Activated gamma-delta T cell (primary cell): Measurements from ENCODE around the gene USPL1.
A peak's percentile ranks its signal among the peaks of the same experiment; 100 is the strongest.
"Not testable (repeated sequence)": the region's sequence is repeated elsewhere in the genome, so short reads cannot be mapped to it uniquely, and the experiment has no call there.

ENCODE experiments used
- DNase-seq: peaks from one replicate; lab custom pipeline; 2025; lab: John Stamatoyannopoulos, UW
- total RNA-seq, 2 donors: gene quantifications; one replicate each; lab custom pipeline; 2026; lab: John Stamatoyannopoulos, UW

USPL1 gene
- total RNA-seq, result 65.9 to 67.2 reads per million in 2 donors

GRCh38 chr13:30617315-30618185 lies at the start of gene USPL1:
Gene USPL1 (plus strand): TSS chr13:30617920. CDS start chr13:30621141, 3,221 bp downstream.
- DNase-seq, result peak; percentile 97

- no peak for DNase-seq
Observed at GRCh38 chr13:30569901-30570576, 47.7 kb upstream of the USPL1 start.

GRCh38 chr13:30570691-30571090 lies 47.0 kb upstream of the USPL1 start:
- no peak for DNase-seq

GRCh38 chr13:30572859-30573275 lies 44.9 kb upstream of the USPL1 start:
- no peak for DNase-seq

- DNase-seq, result no peak
Observed at GRCh38 chr13:30576528-30576927, 41.2 kb upstream of the USPL1 start.

- no peak for DNase-seq
Observed at GRCh38 chr13:30577401-30577852, 40.3 kb upstream of the USPL1 start.

GRCh38 chr13:30580852-30581502 lies 36.7 kb upstream of the USPL1 start:
- no peak for DNase-seq

GRCh38 chr13:30581582-30581981 lies 36.1 kb upstream of the USPL1 start:
- no peak for DNase-seq

GRCh38 chr13:30584051-30584731 lies 33.5 kb upstream of the USPL1 start:
- no peak for DNase-seq

- DNase-seq, result no peak
Observed at GRCh38 chr13:30585748-30586262, 31.9 kb upstream of the USPL1 start.

GRCh38 chr13:30587231-30587630 lies 30.5 kb upstream of the USPL1 start:
- no peak for DNase-seq

- no peak for DNase-seq
Observed at GRCh38 chr13:30587739-30588138, 30.0 kb upstream of the USPL1 start.

- DNase-seq, result no peak
Observed at GRCh38 chr13:30593001-30593400, 24.7 kb upstream of the USPL1 start.

- no peak for DNase-seq
Observed at GRCh38 chr13:30600496-30600895, 17.2 kb upstream of the USPL1 start.

GRCh38 chr13:30601836-30602235 lies 15.9 kb upstream of the USPL1 start:
- no peak for DNase-seq

GRCh38 chr13:30605052-30605451 lies 12.7 kb upstream of the USPL1 start:
- DNase-seq, result no peak

- DNase-seq, result not testable (repeated sequence)
Observed at GRCh38 chr13:30607186-30607585, 10.5 kb upstream of the USPL1 start.

- no peak for DNase-seq
Observed at GRCh38 chr13:30607908-30608307, 9.8 kb upstream of the USPL1 start.

- no peak for DNase-seq
Observed at GRCh38 chr13:30608364-30608763, 9.4 kb upstream of the USPL1 start.

- no peak for DNase-seq
Observed at GRCh38 chr13:30610311-30610710, 7.4 kb upstream of the USPL1 start.

- DNase-seq, result no peak
Observed at GRCh38 chr13:30615481-30615865, 2.2 kb upstream of the USPL1 start.
